Neutrophil (primary cell): ENCODE results near the gene PRPF6.

Experiments
- H3K27ac ChIP-seq: fragments of 200-600 bp; sonication (generic); 2 replicates; pipeline ENCODE4 v1.5.1; 2016; ENCODE audit warnings: mild to moderate bottlenecking, moderate library complexity
- H3K27me3 ChIP-seq: fragments of 200-600 bp; sonication (generic); 2 replicates; pipeline ENCODE4 v1.6.0; 2016; ENCODE audit warnings: mild to moderate bottlenecking
- H3K36me3 ChIP-seq: fragments of 200-600 bp; sonication (generic); 2 replicates; pipeline ENCODE4 v1.5.1; 2017
- H3K4me1 ChIP-seq, 2 experiments: fragments of 200-600 bp in 1 of 2; sonication (generic) in 1 of 2; 1 replicate in 1 of 2; 2 replicates in 1 of 2; pipeline versions ENCODE4 v1.5.1 to v1.6.1; 2013 to 2016; ENCODE audit warnings: low read depth in 1 of 2, low read length in 1 of 2, mild to moderate bottlenecking in 1 of 2, moderate library complexity in 1 of 2; ENCODE audit not compliant: control insufficient read depth in 1 of 2, insufficient read depth in 1 of 2
- H3K4me3 ChIP-seq, 2 experiments: fragments of 200-600 bp in 1 of 2; sonication (generic) in 1 of 2; 1 replicate in 1 of 2; 2 replicates in 1 of 2; pipeline ENCODE4 v1.5.1; 2013 to 2016; ENCODE audit warnings: low read depth in 1 of 2, low read length in 1 of 2, mild to moderate bottlenecking in 1 of 2, moderate library complexity in 1 of 2
- H3K9me3 ChIP-seq: fragments of 200-600 bp; sonication (generic); 2 replicates; pipeline ENCODE4 v1.5.1; 2016
- CTCF ChIP-seq: fragments of 200-600 bp; sonication (generic); IDR thresholded peaks from 2 replicates; pipeline ENCODE4 v1.5.1; 2016; ENCODE audit warnings: antibody characterized with exemption

The PRPF6 gene

GRCh38 chr20:64031822-64032314 is 50.9 kb downstream of the PRPF6 start:
- Histone ChIP-seq H3K27me3 (peaks cover 13% of the 10 kb centered on the region), H3K4me3 (no peak overlapping the region), H3K36me3 (peaks cover 89% of the 10 kb centered on the region), H3K27ac (no peak overlapping the region), H3K4me1 (no peaks in the 10 kb centered on the region), H3K9me3 (no peaks in the 10 kb centered on the region)
- no peak for TF ChIP-seq CTCF

- Histone ChIP-seq H3K36me3 (peaks cover 78% of the 10 kb centered on the region), H3K27me3 (peaks cover 24% of the 10 kb centered on the region), H3K9me3 (no peaks in the 10 kb centered on the region), H3K27ac (no peak overlapping the region), H3K4me3 (no peak overlapping the region), H3K4me1 (peaks cover 0 to 7% of the 10 kb centered on the region in 2 experiments)
- no peak for TF ChIP-seq CTCF
These were observed 52.0 kb downstream of the PRPF6 start for GRCh38 chr20:64032706-64033624.

- H3K4me3 ChIP-seq, result no peak overlapping the region
- peaks cover 5 to 16% of the 10 kb centered on the region in 2 experiments for H3K4me1 ChIP-seq
- TF ChIP-seq CTCF, result no peak
- H3K9me3 ChIP-seq, result no peaks in the 10 kb centered on the region
- peaks cover 67% of the 10 kb centered on the region for H3K36me3 ChIP-seq
- no peak overlapping the region for H3K27ac ChIP-seq
- H3K27me3 ChIP-seq, result peaks cover 34% of the 10 kb centered on the region
These were observed 53.1 kb downstream of the PRPF6 start for GRCh38 chr20:64033981-64034493.

GRCh38 chr20:64035066-64035932 is 54.4 kb downstream of the PRPF6 start:
- Histone ChIP-seq H3K4me1 (peaks cover 10 to 22% of the 10 kb centered on the region in 2 experiments), H3K4me3 (no peak overlapping the region), H3K9me3 (no peaks in the 10 kb centered on the region), H3K36me3 (peaks cover 54% of the 10 kb centered on the region), H3K27me3 (peaks cover 47% of the 10 kb centered on the region), H3K27ac (no peak overlapping the region)
- TF ChIP-seq CTCF, result no peak

GRCh38 chr20:64035933-64036345 is 55.0 kb downstream of the PRPF6 start, which contains the start of gene C20orf204:
Gene C20orf204, plus strand, starts transcription at chr20:64036182. Its CDS starts 142 bp downstream, at chr20:64036324.
- no peak within 1 kb of the TSS for H3K4me3 ChIP-seq
- no peak for TF ChIP-seq CTCF
- H3K27me3 ChIP-seq, result peaks cover 53% of the 10 kb centered on the region
- no peak within 1 kb of the TSS for H3K27ac ChIP-seq
- H3K36me3 ChIP-seq, result peaks cover 48% of the 10 kb centered on the region
- no peaks in the 10 kb centered on the region for H3K9me3 ChIP-seq
- H3K4me1 ChIP-seq, result peaks cover 10 to 22% of the 10 kb centered on the region in 2 experiments
